GM18526 (cell line): ENCODE data around the gene C3orf18.

ENCODE experiments used
- POLR2A ChIP-seq: IDR thresholded peaks from 3 replicates; pipeline ENCODE4 v1.6.1; 2011; ENCODE audit not compliant: insufficient read length; ENCODE audit errors: extremely low read depth

C3orf18 gene

GRCh38 chr3:50525987-50526386, 41.6 kb downstream of the C3orf18 start:
- no peak for TF ChIP-seq POLR2A

- no peak for TF ChIP-seq POLR2A
Observed at GRCh38 chr3:50525191-50525910, 42.2 kb downstream of the C3orf18 start.

- no peak for TF ChIP-seq POLR2A
Observed at GRCh38 chr3:50524746-50525145, 42.8 kb downstream of the C3orf18 start.

GRCh38 chr3:50523279-50523811, 44.2 kb downstream of the C3orf18 start:
- TF ChIP-seq POLR2A, result no peak

GRCh38 chr3:50521572-50521971, 46.0 kb downstream of the C3orf18 start:
- TF ChIP-seq POLR2A, result no peak

DNA sequence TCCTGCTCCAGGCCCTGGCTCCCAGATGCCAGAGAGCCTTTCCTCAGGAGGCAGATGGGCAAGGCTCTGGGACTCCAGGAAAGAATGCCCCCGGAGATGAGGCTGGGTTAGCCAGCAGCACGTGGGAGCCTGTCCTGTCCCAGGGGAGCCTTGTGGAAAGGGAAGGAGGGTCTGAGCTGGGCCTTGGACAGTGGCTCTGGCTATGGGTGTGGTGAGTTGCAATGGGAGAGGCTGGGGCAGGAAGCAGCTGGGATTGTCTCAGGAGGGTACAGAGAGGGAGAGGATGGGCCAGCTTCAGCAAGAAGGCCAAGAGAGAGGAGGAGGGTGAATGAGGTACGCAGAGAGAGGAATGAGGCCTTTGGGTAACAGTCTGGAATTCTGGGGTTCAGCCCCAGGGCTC, 46.7 kb downstream of the C3orf18 start:
- TF ChIP-seq POLR2A, result no peak

- no peak for TF ChIP-seq POLR2A
Observed at GRCh38 chr3:50519471-50520089, 48.0 kb downstream of the C3orf18 start.

DNA sequence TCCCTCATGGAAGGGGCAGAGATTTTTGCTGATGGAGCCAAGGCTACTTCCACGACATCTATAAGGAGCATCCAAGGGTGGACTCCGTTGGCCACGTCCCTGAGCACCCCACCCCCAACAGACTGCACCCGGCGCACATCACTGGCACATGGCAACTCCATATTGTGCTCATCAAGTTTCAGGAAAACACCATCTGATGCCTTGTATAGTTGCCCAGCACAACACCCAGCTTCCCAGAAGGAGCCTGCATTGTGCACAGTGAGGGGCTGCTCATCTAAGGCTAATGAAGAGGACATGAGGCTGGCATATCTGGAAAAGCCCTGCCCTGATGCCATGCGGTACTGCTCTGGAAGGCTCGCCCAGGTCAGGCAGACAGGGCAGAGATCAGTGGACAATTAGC, 49.1 kb downstream of the C3orf18 start:
- TF ChIP-seq POLR2A, result no peak

DNA sequence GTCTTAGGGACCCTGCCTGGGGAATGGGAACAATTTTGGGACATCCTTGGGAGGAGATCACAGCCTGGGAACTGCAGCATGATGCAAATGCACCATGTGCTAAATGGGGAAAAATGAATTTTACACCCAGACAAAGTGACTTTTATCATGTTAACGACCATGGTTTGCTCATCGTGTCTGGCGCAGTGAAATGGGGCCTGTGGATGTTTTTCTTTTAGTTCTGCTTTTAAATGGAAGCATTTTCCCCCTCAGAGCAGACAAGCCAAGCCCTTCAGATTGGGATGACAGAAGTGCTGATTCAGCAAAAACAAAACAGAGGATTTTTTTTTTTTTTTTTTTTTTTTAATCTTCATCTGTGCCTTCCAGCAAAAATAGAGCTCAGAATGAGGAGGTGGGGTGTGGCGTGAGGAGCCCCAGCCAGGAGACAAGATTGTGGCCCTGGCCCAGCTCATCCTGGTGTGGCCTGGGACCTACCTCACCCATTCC, 49.8 kb downstream of the C3orf18 start:
- no peak for TF ChIP-seq POLR2A

- no peak for TF ChIP-seq POLR2A
Observed at GRCh38 chr3:50516440-50516871, 51.1 kb downstream of the C3orf18 start.

DNA sequence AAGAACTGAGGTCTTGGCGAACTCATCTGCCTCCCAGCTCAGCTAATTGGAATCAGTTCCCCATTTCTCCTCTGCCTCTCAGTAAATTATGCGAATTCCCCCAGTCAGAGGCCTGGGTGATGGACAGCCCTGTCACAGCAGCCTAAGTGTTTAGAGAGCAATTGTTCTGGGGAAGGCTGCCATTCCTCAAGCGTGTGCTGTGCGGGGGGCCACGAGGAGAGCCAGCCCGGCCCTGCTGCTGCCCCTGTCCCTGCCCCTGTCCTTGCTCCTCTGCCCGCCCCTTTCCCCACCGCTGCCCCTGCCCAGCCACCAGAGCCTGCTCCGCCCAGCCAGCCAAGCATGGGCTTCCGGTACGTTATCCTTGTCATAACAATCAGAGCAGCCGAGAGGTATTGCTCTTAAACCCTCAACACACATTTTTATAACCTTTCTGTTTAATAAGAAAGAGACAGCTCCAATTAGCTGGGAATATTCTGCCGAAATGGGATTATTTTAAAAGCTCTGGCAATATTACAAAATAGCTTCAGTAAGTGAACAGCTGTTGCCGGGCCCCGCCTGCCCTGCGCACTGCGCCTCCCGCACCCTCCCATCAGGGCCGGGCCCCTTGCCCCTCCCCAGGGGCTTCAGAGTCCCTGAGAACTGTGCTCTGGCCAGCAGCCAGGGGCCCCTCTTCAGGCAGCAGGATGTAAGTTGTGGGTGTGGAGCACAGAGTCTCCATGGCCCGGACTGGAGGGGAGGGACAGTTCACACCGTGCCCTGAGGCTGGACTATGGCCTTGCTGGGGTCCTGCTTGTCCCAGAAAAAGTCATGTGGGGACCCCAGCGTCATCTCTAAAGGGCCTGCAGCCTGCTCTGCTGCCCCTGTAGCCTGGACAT, 51.7 kb downstream of the C3orf18 start:
- TF ChIP-seq POLR2A, result no peak

DNA sequence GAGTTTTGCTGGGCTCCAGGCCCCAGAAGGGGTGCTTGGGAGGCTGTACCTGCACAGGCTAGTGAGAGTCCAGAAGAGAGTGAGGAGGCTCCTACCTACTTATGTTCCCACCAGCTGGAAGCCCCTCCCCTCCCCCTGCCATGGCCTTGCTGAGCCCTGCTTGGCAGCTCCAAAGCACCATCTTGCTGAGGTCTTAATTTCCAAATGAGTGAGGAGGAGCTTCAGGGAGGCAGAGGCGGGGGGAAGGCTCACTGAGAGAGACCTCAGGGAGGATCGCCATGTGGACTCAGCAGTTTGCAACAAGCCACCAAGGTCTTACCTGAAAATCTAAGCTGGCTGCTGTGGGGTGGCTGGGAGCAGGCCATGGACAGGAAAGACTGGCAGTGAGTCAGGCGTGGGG, 55.4 kb downstream of the C3orf18 start:
- no peak for TF ChIP-seq POLR2A

DNA sequence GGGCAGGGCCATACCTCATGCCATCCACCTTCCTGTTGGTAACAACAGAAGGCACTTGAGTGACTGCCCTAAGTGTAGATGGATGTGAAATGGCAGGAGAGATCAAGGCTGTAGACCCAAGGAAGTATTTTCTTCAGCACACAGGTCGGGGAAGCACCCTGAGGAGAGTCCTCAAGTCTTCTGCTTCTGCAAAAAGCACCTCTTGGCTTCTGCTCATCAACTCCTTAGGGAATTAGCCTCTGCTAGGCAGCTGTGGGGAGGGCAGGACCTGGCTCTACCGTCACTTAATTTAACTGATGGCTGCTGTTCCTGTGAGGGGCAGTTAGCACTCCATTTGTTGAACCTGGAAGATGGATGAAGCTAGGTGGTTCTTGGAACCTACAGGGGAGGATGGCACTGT, 57.2 kb downstream of the C3orf18 start:
- no peak for TF ChIP-seq POLR2A

GRCh38 chr3:50509715-50510114, 57.8 kb downstream of the C3orf18 start:
- no peak for TF ChIP-seq POLR2A

- no peak for TF ChIP-seq POLR2A
Observed at GRCh38 chr3:50508821-50509220, 58.7 kb downstream of the C3orf18 start.
